Lower leg skin (tissue), 3 donors: ENCODE results near the gene NAA38.

ENCODE experiments used
- CTCF ChIP-seq, 3 donors: fragments of 450-650 bp; IDR thresholded peaks; one replicate each; pipeline ENCODE4 v1.5.1; 2016; ENCODE audit warnings: antibody characterized with exemption in 3 of 3, mild to moderate bottlenecking in 3 of 3, moderate library complexity in 2 of 3
- POLR2A ChIP-seq, 2 donors: fragments of 450-650 bp; IDR thresholded peaks; one replicate each; pipeline ENCODE4 v1.6.1; 2016 to 2017; ENCODE audit warnings: antibody characterized with exemption in 2 of 2, mild to moderate bottlenecking in 1 of 2, moderate library complexity in 1 of 2

GRCh38 chr17:7833011-7833794 lies 24.2 kb downstream of the NAA38 start:
- TF ChIP-seq POLR2A (IDR thresholded peaks at IDR 0.05) (no peak), CTCF (IDR thresholded peaks at IDR 0.05) (no peak)
